Measurements from ENCODE around the gene RABL3.

DNA sequence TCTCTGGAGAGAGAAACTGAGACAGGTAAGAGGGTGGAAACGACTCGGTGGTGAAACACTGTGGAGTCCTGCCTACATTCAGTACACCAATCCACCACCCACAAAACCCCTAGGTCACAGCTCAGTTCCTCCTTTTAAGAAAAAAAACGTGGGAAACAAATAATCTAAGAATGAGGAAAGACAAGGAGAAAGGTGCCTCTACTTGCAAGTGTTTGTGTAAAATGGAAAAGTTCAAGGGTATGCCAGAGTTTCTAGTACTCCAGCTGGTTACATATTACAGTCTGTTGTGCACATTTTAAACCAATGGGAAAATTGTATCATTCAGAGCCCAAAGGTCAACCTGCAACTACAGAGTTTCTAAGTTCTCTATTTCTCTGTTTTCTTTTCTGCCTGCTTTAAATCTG lies 92.5 kb downstream of the RABL3 start:
- TF ChIP-seq, protein P1, sequence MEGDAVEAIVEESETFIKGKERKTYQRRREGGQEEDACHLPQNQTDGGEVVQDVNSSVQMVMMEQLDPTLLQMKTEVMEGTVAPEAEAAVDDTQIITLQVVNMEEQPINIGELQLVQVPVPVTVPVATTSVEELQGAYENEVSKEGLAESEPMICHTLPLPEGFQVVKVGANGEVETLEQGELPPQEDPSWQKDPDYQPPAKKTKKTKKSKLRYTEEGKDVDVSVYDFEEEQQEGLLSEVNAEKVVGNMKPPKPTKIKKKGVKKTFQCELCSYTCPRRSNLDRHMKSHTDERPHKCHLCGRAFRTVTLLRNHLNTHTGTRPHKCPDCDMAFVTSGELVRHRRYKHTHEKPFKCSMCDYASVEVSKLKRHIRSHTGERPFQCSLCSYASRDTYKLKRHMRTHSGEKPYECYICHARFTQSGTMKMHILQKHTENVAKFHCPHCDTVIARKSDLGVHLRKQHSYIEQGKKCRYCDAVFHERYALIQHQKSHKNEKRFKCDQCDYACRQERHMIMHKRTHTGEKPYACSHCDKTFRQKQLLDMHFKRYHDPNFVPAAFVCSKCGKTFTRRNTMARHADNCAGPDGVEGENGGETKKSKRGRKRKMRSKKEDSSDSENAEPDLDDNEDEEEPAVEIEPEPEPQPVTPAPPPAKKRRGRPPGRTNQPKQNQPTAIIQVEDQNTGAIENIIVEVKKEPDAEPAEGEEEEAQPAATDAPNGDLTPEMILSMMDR (conservative IDR thresholded peaks at IDR 0.05; ENCODE audit: low read length), result no peak
- TF ChIP-seq EZH2phosphoT487 (IDR thresholded peaks at IDR 0.05; ENCODE audit: borderline replicate concordance), result no peak
